ENCODE results near the gene GNRHR.

DNA sequence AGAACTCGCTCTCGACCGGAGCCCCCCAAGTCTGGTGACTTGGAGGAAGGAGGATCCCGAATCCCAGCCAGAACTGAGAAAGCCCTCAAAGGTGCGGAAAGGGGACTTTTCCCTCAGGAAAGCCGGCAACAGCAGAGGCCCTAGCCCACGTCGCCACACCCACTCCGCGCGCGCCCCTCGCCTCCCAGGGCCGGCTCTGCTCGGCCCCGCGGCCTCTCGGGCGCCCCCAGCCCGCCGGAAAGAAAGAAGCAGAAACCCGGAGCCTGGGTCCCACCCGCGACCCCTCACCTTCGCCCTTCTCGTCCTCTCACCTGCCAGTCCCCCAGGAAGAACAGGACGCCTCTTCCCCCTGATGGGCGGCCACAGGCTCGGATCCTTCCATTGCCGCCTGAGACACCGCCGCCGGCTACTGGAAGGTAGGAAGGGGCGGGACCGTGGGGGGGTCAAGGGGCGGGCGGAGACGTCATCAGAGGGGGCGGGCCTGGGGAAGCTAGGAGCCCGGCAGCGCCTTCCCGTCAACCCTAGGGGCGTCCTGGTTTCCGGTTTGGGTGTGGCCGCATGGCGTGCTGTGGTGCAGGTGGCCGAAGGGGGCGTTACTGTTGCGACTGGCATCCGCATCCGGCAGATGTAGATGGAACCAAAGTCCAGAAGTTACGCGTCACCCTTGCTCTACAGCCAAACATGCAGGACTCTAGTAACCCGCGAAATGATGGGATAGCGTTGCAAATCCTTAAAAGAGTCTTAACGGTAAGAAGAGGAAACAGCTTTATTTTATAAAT is 53.3 kb downstream of the GNRHR start, which contains the start of gene UBA6:
- TF ChIP-seq, protein P1, sequence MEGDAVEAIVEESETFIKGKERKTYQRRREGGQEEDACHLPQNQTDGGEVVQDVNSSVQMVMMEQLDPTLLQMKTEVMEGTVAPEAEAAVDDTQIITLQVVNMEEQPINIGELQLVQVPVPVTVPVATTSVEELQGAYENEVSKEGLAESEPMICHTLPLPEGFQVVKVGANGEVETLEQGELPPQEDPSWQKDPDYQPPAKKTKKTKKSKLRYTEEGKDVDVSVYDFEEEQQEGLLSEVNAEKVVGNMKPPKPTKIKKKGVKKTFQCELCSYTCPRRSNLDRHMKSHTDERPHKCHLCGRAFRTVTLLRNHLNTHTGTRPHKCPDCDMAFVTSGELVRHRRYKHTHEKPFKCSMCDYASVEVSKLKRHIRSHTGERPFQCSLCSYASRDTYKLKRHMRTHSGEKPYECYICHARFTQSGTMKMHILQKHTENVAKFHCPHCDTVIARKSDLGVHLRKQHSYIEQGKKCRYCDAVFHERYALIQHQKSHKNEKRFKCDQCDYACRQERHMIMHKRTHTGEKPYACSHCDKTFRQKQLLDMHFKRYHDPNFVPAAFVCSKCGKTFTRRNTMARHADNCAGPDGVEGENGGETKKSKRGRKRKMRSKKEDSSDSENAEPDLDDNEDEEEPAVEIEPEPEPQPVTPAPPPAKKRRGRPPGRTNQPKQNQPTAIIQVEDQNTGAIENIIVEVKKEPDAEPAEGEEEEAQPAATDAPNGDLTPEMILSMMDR (IDR thresholded peaks at IDR 0.05): peak; percentile 29 to 69 (median 36)
- peak in 1 of 2 donors; percentile 41 for TF ChIP-seq POLR2A (IDR thresholded peaks at IDR 0.05)
